Fibroblast of lung (primary cell): ENCODE results near the gene MAGEA2B.
"Not testable (repeated sequence)": the region's sequence is repeated elsewhere in the genome, so short reads cannot be mapped to it uniquely, and the experiment has no call there.

ENCODE experiments used
- CTCF ChIP-seq, 2 donors: IDR thresholded peaks in 1 of 2; conservative IDR thresholded peaks in 1 of 2; 1 replicate in 1 of 2; 2 replicates in 1 of 2; pipeline ENCODE4 v1.5.1; 2011 to 2012; ENCODE audit warnings: low read length in 2 of 2, control low read depth in 1 of 2, inconsistent platforms in 1 of 2, low read depth in 1 of 2, mild to moderate bottlenecking in 1 of 2
- EZH2 ChIP-seq: IDR thresholded peaks from 2 replicates; pipeline ENCODE4 v1.5.1; 2012; ENCODE audit warnings: low read length, control low read depth, mild to moderate bottlenecking; ENCODE audit errors: missing control alignments

DNA sequence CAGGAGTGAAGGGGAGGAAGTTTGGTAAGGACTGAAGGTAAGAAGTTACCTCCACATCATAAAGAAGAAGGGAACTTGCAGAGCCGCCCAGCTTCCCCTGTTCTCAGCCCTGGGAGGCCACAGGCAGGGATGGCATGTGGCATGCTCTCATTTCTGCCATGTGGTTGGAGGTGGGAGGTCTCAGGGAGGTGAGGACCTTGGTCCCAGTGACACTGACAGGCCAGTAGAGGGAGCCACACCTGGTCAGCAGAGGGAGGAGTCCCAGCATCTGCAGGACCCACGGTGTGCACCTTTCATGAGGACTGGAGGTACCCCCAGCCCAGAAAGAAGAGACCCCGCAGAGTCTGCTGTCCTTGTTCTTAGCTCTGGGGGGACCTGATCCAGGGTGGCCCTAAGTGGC is 33.4 kb upstream of the MAGEA2B start:
- TF ChIP-seq CTCF (conservative IDR thresholded peaks at IDR 0.05 in 1 of 2, IDR thresholded peaks at IDR 0.05 in 1 of 2; ENCODE audit: low read depth in 1 of 2, low read length in 2 of 2); EZH2: not testable (repeated sequence)
